Measurements from ENCODE around the gene OLFM3.

Gene OLFM3

DNA sequence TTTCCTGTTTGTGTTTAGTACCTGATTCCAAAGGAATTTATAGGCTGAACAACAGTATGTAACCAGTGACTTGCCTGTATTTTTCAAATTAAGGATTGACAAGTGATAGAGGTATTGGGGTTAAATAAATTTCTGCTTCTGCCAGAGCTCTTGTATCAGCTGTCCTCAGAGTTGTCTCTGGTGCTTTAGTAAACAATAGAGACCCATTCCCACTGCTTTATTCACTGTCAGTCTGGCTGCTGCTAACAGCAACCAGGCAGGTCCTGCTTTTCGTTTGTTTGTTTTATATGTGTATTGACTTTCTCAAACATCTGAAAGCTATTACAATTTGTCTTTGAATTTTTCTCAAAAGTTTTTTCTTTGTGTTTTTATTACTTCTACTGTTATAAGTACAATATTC lies 76.1 kb downstream of the OLFM3 start:
- TF ChIP-seq, protein P1, sequence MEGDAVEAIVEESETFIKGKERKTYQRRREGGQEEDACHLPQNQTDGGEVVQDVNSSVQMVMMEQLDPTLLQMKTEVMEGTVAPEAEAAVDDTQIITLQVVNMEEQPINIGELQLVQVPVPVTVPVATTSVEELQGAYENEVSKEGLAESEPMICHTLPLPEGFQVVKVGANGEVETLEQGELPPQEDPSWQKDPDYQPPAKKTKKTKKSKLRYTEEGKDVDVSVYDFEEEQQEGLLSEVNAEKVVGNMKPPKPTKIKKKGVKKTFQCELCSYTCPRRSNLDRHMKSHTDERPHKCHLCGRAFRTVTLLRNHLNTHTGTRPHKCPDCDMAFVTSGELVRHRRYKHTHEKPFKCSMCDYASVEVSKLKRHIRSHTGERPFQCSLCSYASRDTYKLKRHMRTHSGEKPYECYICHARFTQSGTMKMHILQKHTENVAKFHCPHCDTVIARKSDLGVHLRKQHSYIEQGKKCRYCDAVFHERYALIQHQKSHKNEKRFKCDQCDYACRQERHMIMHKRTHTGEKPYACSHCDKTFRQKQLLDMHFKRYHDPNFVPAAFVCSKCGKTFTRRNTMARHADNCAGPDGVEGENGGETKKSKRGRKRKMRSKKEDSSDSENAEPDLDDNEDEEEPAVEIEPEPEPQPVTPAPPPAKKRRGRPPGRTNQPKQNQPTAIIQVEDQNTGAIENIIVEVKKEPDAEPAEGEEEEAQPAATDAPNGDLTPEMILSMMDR (IDR thresholded peaks at IDR 0.05; ENCODE audit: low read depth, low read length), result no peak
- no peaks in the 10 kb centered on the region for H3K36me3 ChIP-seq
- DNase-seq, result no peak
- H3K27me3 ChIP-seq (ENCODE audit: insufficient read depth, low read depth, severe bottlenecking), result no peaks in the 10 kb centered on the region
- no peaks in the 10 kb centered on the region for H3K9me3 ChIP-seq (ENCODE audit: severe bottlenecking)
- no peak overlapping the region for H3K4me3 ChIP-seq (ENCODE audit: low read depth, low read length)
- no peak overlapping the region for H3K27ac ChIP-seq

DNA sequence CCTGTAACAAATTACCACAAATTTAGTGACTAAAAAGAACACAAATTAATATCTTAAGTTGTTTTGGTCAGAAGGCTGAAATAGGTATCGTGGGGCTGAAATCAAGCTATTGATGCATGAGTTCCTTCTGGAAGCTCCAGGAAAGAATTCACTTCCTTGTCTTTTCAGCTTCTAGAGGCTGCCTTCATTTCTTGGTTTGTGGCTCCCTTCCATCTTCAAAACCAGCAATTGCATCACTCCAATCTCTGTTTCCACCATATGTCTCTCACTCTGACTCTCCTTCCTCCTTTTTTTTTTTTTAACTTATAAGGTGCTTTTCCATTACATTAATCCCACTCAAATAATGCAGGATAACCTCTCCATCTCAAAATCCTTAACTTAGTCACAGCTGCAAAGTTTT lies 78.4 kb downstream of the OLFM3 start:
- no peaks in the 10 kb centered on the region for H3K9me3 ChIP-seq (ENCODE audit: severe bottlenecking)

DNA sequence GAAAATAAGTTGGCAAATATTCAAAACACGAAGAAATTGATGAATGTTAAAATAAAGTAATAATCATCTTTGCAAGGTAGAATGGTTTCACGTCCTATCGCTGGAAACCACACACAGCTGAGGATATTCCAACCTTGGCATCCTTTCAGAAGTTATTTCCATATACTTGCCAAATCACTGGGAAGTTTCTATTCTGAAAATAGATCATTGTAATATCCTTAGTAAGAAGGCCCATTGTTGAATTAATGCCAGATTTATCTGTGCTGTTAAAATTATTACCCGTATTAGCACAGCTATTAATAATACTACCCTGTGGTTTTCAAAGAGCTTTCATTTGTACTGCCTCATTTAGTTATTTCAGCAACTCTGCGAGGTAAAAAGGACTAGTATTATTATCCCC lies 81.1 kb downstream of the OLFM3 start:
- H3K27me3 ChIP-seq (ENCODE audit: insufficient read depth, low read depth, severe bottlenecking), result no peaks in the 10 kb centered on the region
- H3K36me3 ChIP-seq, result no peaks in the 10 kb centered on the region
- no peak for DNase-seq
- no peaks in the 10 kb centered on the region for H3K9me3 ChIP-seq (ENCODE audit: severe bottlenecking)
- TF ChIP-seq, protein P1 (IDR thresholded peaks at IDR 0.05; ENCODE audit: low read depth, low read length), result no peak
- no peak overlapping the region for H3K4me3 ChIP-seq (ENCODE audit: low read depth, low read length)
- no peak overlapping the region for H3K27ac ChIP-seq

More for the DNA sequence above, 78.4 kb downstream of the OLFM3 start:
- no peaks in the 10 kb centered on the region for H3K36me3 ChIP-seq
- TF ChIP-seq, protein P1 (IDR thresholded peaks at IDR 0.05; ENCODE audit: low read depth, low read length), result no peak
- no peak overlapping the region for H3K27ac ChIP-seq
- no peaks in the 10 kb centered on the region for H3K27me3 ChIP-seq (ENCODE audit: insufficient read depth, low read depth, severe bottlenecking)
- no peak for DNase-seq
- H3K4me3 ChIP-seq (ENCODE audit: low read depth, low read length), result no peak overlapping the region

DNA sequence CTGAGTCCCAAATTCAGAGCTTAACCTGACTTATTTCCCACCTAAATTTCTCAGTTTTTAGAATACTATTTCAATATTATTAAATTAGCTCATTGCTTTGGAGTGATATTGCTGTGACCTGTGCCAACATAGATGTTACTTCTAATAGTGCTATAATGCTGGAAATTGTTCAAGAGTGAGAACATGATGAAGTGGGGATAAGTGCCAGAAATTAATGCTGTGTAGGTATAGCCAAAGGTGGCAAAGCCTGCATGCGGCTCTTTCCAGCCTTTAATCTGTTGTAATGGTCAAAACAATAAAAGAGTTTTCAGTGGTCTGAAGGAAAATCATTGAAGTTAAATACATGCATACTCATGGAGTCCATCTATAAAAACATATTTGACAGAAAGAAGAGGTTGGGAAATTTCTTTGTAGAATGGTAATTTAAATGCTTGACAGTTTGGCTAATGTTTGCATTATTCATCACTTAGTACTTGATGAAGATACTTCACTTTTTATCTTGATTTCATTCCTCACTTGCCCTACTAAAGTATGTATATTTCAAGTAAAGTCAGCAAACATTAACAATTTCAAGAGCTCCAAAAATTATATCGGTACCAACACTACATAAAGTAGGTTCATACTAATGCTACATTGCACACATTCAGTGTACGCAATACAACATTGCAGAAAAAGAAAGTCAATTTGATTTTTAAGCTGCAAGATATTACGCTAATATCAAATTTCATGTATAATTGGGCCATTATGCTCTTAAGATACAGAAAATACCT lies 82.1 kb downstream of the OLFM3 start:
- no peaks in the 10 kb centered on the region for H3K36me3 ChIP-seq
- no peak for DNase-seq
- no peak overlapping the region for H3K27ac ChIP-seq
- H3K9me3 ChIP-seq (ENCODE audit: severe bottlenecking), result no peaks in the 10 kb centered on the region
- TF ChIP-seq, protein P1 (IDR thresholded peaks at IDR 0.05; ENCODE audit: low read depth, low read length), result no peak
- no peak overlapping the region for H3K4me3 ChIP-seq (ENCODE audit: low read depth, low read length)
- no peaks in the 10 kb centered on the region for H3K27me3 ChIP-seq (ENCODE audit: insufficient read depth, low read depth, severe bottlenecking)

DNA sequence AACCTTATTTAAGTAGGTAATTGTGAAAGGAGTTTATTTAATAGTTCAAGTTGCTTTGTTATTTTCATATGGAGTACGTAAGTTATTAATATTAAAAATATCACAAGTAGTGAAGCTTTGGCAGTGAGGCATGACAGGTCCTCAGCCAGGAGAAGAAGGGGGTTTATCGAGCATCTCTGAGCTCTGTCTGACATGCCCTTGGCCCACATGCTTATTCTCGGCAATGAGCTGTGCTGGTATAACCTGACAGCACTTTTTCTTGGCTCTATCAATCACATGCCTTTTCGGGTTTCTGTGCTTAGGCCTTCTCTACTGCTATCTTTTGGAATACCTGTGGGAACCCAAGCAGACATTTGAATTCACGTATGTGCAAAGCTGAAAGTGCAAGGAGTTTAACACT lies 84.8 kb downstream of the OLFM3 start:
- Histone ChIP-seq H3K9me3 (ENCODE audit: severe bottlenecking) (no peaks in the 10 kb centered on the region), H3K4me3 (ENCODE audit: low read depth, low read length) (no peak overlapping the region), H3K27ac (no peak overlapping the region), H3K27me3 (ENCODE audit: insufficient read depth, low read depth, severe bottlenecking) (no peaks in the 10 kb centered on the region), H3K36me3 (no peaks in the 10 kb centered on the region)
- no peak for DNase-seq
- TF ChIP-seq, protein P1 (IDR thresholded peaks at IDR 0.05; ENCODE audit: low read depth, low read length), result no peak

DNA sequence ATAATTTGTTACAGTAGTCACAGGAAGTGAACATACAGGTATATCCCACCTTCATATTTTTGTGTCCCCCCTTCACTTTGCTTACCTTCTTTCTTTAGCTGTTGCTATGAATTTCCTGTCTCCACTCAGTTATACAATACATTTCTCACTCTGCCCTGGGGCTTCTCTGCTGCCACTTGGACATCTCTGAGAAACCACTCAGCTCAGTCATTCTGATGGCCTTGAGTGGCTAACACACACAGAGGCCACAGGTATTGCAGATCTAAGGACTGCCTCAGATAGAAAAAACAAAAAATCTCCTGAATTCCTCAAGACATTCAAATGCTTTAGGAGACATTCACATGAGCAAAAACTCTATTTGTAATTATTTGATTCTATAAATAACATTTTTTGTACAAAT lies 87.7 kb downstream of the OLFM3 start:
- Histone ChIP-seq H3K27me3 (ENCODE audit: insufficient read depth, low read depth, severe bottlenecking) (no peaks in the 10 kb centered on the region), H3K36me3 (no peaks in the 10 kb centered on the region), H3K27ac (no peak overlapping the region), H3K9me3 (ENCODE audit: severe bottlenecking) (no peaks in the 10 kb centered on the region), H3K4me3 (ENCODE audit: low read depth, low read length) (no peak overlapping the region)
- no peak for DNase-seq
- TF ChIP-seq, protein P1 (IDR thresholded peaks at IDR 0.05; ENCODE audit: low read depth, low read length), result no peak

Data from WERI-Rb-1 (cell line).